PC-9 (cell line): ENCODE data around the gene KIF26B. TPM values are rescaled to one million over a fixed set of nuclear protein-coding genes. Genes with fewer than 3 reads are reported as not detected.

Experiments used
- BruUV-seq: library from RNA; stranded (reverse); fragments of 400-500 nt; replicated peaks from 2 replicates; lab custom pipeline; 2021; lab: Mats Ljungman, UMichigan
- CTCF ChIA-PET: fragments of 300-600 bp; sonication (Branson Sonifier 250); formaldehyde crosslinking; loops from one replicate; lab custom pipeline; 2022; ENCODE audit warnings: antibody characterized with exemption; lab: Charles Lee
- POLR2A ChIA-PET: fragments of 300-600 bp; sonication (Branson Sonifier 250); formaldehyde crosslinking; loops from one replicate; lab custom pipeline; 2022; ENCODE audit warnings: antibody characterized with exemption; ENCODE audit not compliant: unreplicated experiment; lab: Charles Lee
- DNase-seq, 2 experiments: peaks; one replicate each; pipeline versions ENCODE4 v3.0.0 to v3.0.0-alpha.2; 2015 to 2022; ENCODE audit warnings: mixed read lengths in 1 of 2
- H2AFZ ChIP-seq: fragments of 200-600 bp; sonication (generic); 2 replicates; pipeline ENCODE4 v1.8.1; 2017; ENCODE audit warnings: antibody characterized with exemption
- H3F3A ChIP-seq: fragments of 200-600 bp; sonication (generic); 2 replicates; pipeline ENCODE4 v1.8.1; 2017; ENCODE audit warnings: antibody characterized with exemption, mild to moderate bottlenecking, low read depth; ENCODE audit not compliant: insufficient read depth
- H3K27ac ChIP-seq: fragments of 200-600 bp; sonication (generic); 2 replicates; pipeline ENCODE4 v1.6.1; 2016; ENCODE audit warnings: mixed run types
- H3K27me3 ChIP-seq: fragments of 200-600 bp; sonication (generic); 2 replicates; pipeline ENCODE4 v1.6.1; 2016; ENCODE audit warnings: low read depth, mixed run types; ENCODE audit not compliant: insufficient read depth
- H3K36me3 ChIP-seq: fragments of 200-600 bp; sonication (generic); 2 replicates; pipeline ENCODE4 v1.6.1; 2016; ENCODE audit warnings: low read depth, mixed run types
- H3K4me1 ChIP-seq: fragments of 200-600 bp; sonication (generic); replicated peaks from 2 replicates; pipeline ENCODE4 v1.6.1; 2016; ENCODE audit warnings: mixed run types; ENCODE audit not compliant: insufficient read depth
- H3K4me2 ChIP-seq: fragments of 200-600 bp; sonication (generic); 2 replicates; pipeline ENCODE4 v1.6.1; 2017; ENCODE audit warnings: mixed run types
- H3K4me3 ChIP-seq: fragments of 200-600 bp; sonication (generic); 2 replicates; pipeline ENCODE4 v1.6.1; 2016; ENCODE audit warnings: mixed run types
- H3K79me2 ChIP-seq: fragments of 200-600 bp; sonication (generic); 2 replicates; pipeline ENCODE4 v1.6.1; 2017; ENCODE audit warnings: low read depth, mixed run types
- H3K9me2 ChIP-seq: fragments of 200-600 bp; sonication (generic); 2 replicates; pipeline ENCODE4 v1.8.1; 2017; ENCODE audit warnings: mild to moderate bottlenecking; ENCODE audit not compliant: insufficient read depth
- H3K9me3 ChIP-seq: fragments of 200-600 bp; sonication (generic); 2 replicates; pipeline ENCODE4 v1.8.1; 2016; ENCODE audit warnings: low read depth; ENCODE audit not compliant: insufficient read depth
- H4K20me1 ChIP-seq: fragments of 200-600 bp; sonication (generic); 2 replicates; pipeline ENCODE4 v1.8.1; 2017; ENCODE audit not compliant: insufficient read depth
- EZH2 ChIP-seq: fragments of 200-600 bp; sonication (generic); IDR thresholded peaks from 2 replicates; pipeline ENCODE4 v1.8.0; 2017; ENCODE audit warnings: antibody characterized with exemption, low read depth
- intact Hi-C: fragments of 100-400 bp; cut with micrococcal nuclease; formaldehyde crosslinking; loops from one replicate; pipeline ENCODE4 v1.10.0; 2022; ENCODE audit not compliant: unreplicated experiment
- total RNA-seq: library from RNA; stranded (reverse); gene quantifications from 2 replicates; pipeline ENCODE4 v1.2.3, GENCODE V29; 2021
- TF ChIP-seq, protein P1 (sequence below): fragments of 200-600 bp; sonication (generic); conservative IDR thresholded peaks from 2 replicates; pipeline ENCODE4 v1.6.1; 2017; ENCODE audit warnings: mixed run types, antibody characterized with exemption, mild to moderate bottlenecking, moderate library complexity

Gene KIF26B
- total RNA-seq, 1 experiment from 2014 or later = 0.11 TPM

DNA sequence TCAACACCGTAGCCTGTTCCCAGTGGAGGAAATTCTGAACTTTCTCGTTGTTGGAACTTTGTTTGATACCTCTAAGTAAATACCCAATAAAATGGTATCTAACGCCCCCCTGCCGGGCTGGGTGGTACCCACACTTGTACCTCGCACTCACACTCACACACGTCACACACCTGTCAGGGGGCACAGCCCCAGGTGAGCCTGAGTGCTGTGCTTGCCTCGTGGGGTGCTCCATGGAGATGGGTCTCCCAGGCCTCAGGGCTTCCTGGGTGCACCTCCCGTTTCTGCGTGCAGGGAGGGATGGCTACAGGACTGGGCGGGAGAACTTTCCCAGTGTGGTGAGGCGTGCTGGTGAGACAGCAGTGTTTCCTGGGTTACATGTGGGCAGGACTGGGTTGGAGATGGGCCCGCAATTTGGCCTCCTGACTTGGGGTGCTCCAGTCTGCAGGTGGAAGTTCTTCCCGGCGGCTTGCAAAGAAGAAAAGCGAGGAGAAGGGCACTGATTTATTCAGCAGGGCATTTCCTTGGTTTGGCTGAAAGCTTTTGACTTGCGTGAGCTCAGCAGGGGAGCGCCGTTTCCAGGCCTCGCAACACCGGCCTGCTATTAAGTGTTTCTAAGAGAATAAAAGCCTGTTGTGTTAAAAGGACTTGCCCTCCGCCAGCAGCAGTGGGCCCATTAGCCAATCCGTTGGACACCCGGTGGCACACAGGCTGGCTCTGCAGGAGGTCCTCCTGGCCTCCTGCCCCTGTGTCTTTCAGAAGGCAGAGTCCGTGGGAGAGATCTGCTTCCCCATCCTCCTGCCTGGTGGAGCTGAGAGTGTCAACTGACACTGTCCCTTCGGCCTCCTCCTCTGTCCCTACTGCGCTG is 79.7 kb downstream of the KIF26B start:
- Histone ChIP-seq H2AFZ (no peak overlapping the region), H3K4me1 (no peaks in the 10 kb centered on the region), H3K9me3 (no peaks in the 10 kb centered on the region), H3K4me2 (no peak overlapping the region), H3K27me3 (peaks cover 98% of the 10 kb centered on the region), H3K9me2 (no peaks in the 10 kb centered on the region), H3K79me2 (no peaks in the 10 kb centered on the region), H3K4me3 (no peak overlapping the region), H3K27ac (no peak overlapping the region), H3F3A (no peaks in the 10 kb centered on the region), H4K20me1 (no peaks in the 10 kb centered on the region), H3K36me3 (no peaks in the 10 kb centered on the region)
- intact Hi-C loops = no loop called here
- TF ChIP-seq, protein P1, sequence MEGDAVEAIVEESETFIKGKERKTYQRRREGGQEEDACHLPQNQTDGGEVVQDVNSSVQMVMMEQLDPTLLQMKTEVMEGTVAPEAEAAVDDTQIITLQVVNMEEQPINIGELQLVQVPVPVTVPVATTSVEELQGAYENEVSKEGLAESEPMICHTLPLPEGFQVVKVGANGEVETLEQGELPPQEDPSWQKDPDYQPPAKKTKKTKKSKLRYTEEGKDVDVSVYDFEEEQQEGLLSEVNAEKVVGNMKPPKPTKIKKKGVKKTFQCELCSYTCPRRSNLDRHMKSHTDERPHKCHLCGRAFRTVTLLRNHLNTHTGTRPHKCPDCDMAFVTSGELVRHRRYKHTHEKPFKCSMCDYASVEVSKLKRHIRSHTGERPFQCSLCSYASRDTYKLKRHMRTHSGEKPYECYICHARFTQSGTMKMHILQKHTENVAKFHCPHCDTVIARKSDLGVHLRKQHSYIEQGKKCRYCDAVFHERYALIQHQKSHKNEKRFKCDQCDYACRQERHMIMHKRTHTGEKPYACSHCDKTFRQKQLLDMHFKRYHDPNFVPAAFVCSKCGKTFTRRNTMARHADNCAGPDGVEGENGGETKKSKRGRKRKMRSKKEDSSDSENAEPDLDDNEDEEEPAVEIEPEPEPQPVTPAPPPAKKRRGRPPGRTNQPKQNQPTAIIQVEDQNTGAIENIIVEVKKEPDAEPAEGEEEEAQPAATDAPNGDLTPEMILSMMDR = no peak
- TF ChIP-seq EZH2 = no peak
- DNase-seq = no peak
- BruUV-seq = no TSS peak
- CTCF ChIA-PET = no interaction called here
- POLR2A ChIA-PET = no interaction called here

DNA sequence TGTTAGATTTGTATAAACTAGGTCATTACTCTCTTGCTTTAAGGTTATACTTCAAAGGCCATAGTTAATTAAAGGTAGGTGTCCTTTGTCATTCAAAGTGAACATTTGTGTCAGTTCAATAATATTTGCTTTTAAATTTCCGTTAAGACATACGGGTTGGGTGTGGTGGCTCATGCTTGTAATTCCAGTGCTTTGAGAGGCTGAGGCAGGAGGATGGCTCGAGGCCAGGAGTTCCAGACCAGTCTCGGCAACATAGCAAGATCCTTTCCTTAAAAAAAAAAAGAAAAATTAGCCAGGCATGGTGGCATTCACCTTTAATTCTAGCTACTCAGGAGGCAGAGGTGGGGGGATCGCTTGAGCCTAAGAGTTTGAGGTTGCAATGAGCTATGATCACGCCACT is 80.4 kb downstream of the KIF26B start:
- Histone ChIP-seq H3K4me3 (no peak overlapping the region), H3K36me3 (no peaks in the 10 kb centered on the region), H3K4me2 (no peak overlapping the region), H3K9me3 (no peaks in the 10 kb centered on the region), H3K9me2 (no peaks in the 10 kb centered on the region), H3K79me2 (no peaks in the 10 kb centered on the region), H3K27ac (no peak overlapping the region), H3F3A (no peaks in the 10 kb centered on the region), H3K27me3 (peaks cover 98% of the 10 kb centered on the region), H4K20me1 (no peaks in the 10 kb centered on the region), H3K4me1 (no peaks in the 10 kb centered on the region), H2AFZ (no peak overlapping the region)
- TF ChIP-seq EZH2 = no peak
- TF ChIP-seq, protein P1 = no peak
- BruUV-seq = no TSS peak
- no peak for DNase-seq
- ChIA-PET POLR2A (no interaction called here), CTCF (no interaction called here)
- intact Hi-C loops = no loop called here

- no peaks in the 10 kb centered on the region for H3K36me3 ChIP-seq
- H3K9me2 ChIP-seq = no peaks in the 10 kb centered on the region
- TF ChIP-seq, protein P1 = no peak
- TF ChIP-seq EZH2 = no peak
- no peaks in the 10 kb centered on the region for H3K79me2 ChIP-seq
- no peak overlapping the region for H2AFZ ChIP-seq
- CTCF ChIA-PET = interaction anchor here (0.6 kb wide), 1 partner anchor 140 kb away, joined by 4 read pairs; no protein-coding TSS in a partner anchor
- H4K20me1 ChIP-seq = no peaks in the 10 kb centered on the region
- no TSS peak for BruUV-seq
- intact Hi-C loops = no loop called here
- H3K9me3 ChIP-seq = no peaks in the 10 kb centered on the region
- H3K4me2 ChIP-seq = no peak overlapping the region
- H3K27ac ChIP-seq = no peak overlapping the region
- peaks cover 86% of the 10 kb centered on the region for H3K27me3 ChIP-seq
- POLR2A ChIA-PET = no interaction called here
- DNase-seq = no peak
- no peaks in the 10 kb centered on the region for H3K4me1 ChIP-seq
- H3F3A ChIP-seq = no peaks in the 10 kb centered on the region
- no peak overlapping the region for H3K4me3 ChIP-seq
These were observed 85.9 kb downstream of the KIF26B start for GRCh38 chr1:245240648-245241165.
